HepG2 (cell line): ENCODE results near the gene ENTREP3. TPM values are rescaled to one million over a fixed set of nuclear protein-coding genes. Genes with fewer than 3 reads are reported as not detected.

ENCODE experiments used
- ETV5 ChIP-seq: IDR thresholded peaks from 2 replicates; pipeline ENCODE4 v1.6.1; 2018; ENCODE audit warnings: missing biosample characterization, missing genetic modification reagents, inconsistent platforms, borderline replicate concordance
- FOXP1 ChIP-seq, 2 experiments: fragments of 450-650 bp in 1 of 2; IDR thresholded peaks; 2 replicates each; pipeline ENCODE4 v1.6.1; 2017 to 2018; ENCODE audit warnings: antibody characterized with exemption in 1 of 2
- HMGXB4 ChIP-seq, 2 experiments: sonication (generic) in 1 of 2; formaldehyde crosslinking in 1 of 2; IDR thresholded peaks; 2 replicates each; pipeline versions ENCODE4 v1.4.0 to v1.6.1; 2018 to 2020; ENCODE audit warnings: missing genetic modification reagents in 2 of 2, borderline replicate concordance in 1 of 2, low read depth in 1 of 2, mild to moderate bottlenecking in 1 of 2, missing biosample characterization in 1 of 2
- ISL2 ChIP-seq: sonication (generic); formaldehyde crosslinking; IDR thresholded peaks from 2 replicates; pipeline ENCODE4 v1.5.0; 2020; ENCODE audit warnings: missing genetic modification reagents
- LCORL ChIP-seq, 2 experiments: fragments of 450-650 bp in 1 of 2; sonication (generic) in 1 of 2; formaldehyde crosslinking in 1 of 2; IDR thresholded peaks; 2 replicates each; pipeline versions ENCODE4 v1.5.0 to v1.6.1; 2017 to 2020; ENCODE audit warnings: antibody characterized with exemption in 1 of 2, missing genetic modification reagents in 1 of 2
- PHF20 ChIP-seq: sonication (generic); formaldehyde crosslinking; IDR thresholded peaks from 2 replicates; pipeline ENCODE4 v1.5.0; 2020; ENCODE audit warnings: mild to moderate bottlenecking, missing genetic modification reagents
- RBFOX2 ChIP-seq: fragments of 200-400 bp; formaldehyde crosslinking; IDR thresholded peaks from 2 replicates; pipeline ENCODE4 v1.6.1; 2017; ENCODE audit warnings: low read depth, mild to moderate bottlenecking, low read length
- TFDP1 ChIP-seq: IDR thresholded peaks from 2 replicates; pipeline ENCODE4 v1.6.1; 2016; ENCODE audit warnings: missing compliant biosample characterization, missing genetic modification reagents, borderline replicate concordance
- THAP9 ChIP-seq: sonication (generic); formaldehyde crosslinking; IDR thresholded peaks from 2 replicates; pipeline ENCODE4; 2020; ENCODE audit warnings: missing genetic modification reagents, mild to moderate bottlenecking, borderline replicate concordance
- ZFP82 ChIP-seq: sonication (generic); formaldehyde crosslinking; IDR thresholded peaks from 2 replicates; pipeline ENCODE4 v1.5.1; 2020; ENCODE audit warnings: mild to moderate bottlenecking, missing genetic modification reagents, borderline replicate concordance
- ZNF318 ChIP-seq: sonication (generic); formaldehyde crosslinking; IDR thresholded peaks from 2 replicates; pipeline ENCODE4 v1.4.0; 2020; ENCODE audit warnings: mild to moderate bottlenecking, missing genetic modification reagents
- ZNF484 ChIP-seq: sonication (generic); formaldehyde crosslinking; IDR thresholded peaks from 2 replicates; pipeline ENCODE4 v1.5.1; 2020; ENCODE audit warnings: mild to moderate bottlenecking, low read depth, missing genetic modification reagents, borderline replicate concordance
- polyA plus RNA-seq, 8 experiments: library from polyadenylated mRNA; depleted of rRNA in 3 of 8; stranded (reverse) in 7 of 8; unstranded in 1 of 8; fragments of >200 nt; fragmentation: Illumina TruSeq in 4 of 8; extraction: Trizol in 4 of 8; gene quantifications; 2 replicates each; pipeline versions ENCODE4 v1.2.1 to v1.2.3, GENCODE V29; 2011 to 2016; ENCODE audit warnings: low read depth in 4 of 8, missing spikeins in 1 of 8, mixed read lengths in 1 of 8; ENCODE audit not compliant: insufficient read depth in 1 of 8
- total RNA-seq, 5 experiments: library from RNA; depleted of rRNA; stranded (reverse); fragments of >200 nt; fragmentation: Illumina TruSeq; extraction: Trizol; gene quantifications; 2 replicates each; pipeline ENCODE4 v1.2.3, GENCODE V29; 2016; ENCODE audit warnings: low read depth in 1 of 5

The ENTREP3 gene
- total and polyA plus RNA-seq, 2 of the 13 experiments (the other 11 are each of a cell fraction or from before 2014, with no cell fraction given), result 4.1 to 9.9 TPM

GRCh38 chr1:155273343-155274245 is 18.3 kb upstream of the ENTREP3 start, which contains the start of gene CLK2 (continued):
- peak; percentile 75; the same call in 1 of the 2 replicates for TF ChIP-seq THAP9 (CRISPR knock-in tag)
- peak; percentile 93 for TF ChIP-seq RBFOX2
- TF ChIP-seq ZNF318 (CRISPR knock-in tag), result no peak
- peak; percentile 93 for TF ChIP-seq TFDP1 (CRISPR knock-in tag)
- TF ChIP-seq ISL2, result peak; percentile 3
- no peak for TF ChIP-seq FOXP1 (IDR thresholded peaks at IDR 0.05)
- TF ChIP-seq FOXP1 (CRISPR knock-in tag; IDR thresholded peaks at IDR 0.05), result 0 out of 2 replicates have a peak, but pooled peaks have one; percentile 25
- no peak for TF ChIP-seq ZNF484 (CRISPR knock-in tag)
- peak in 1 of 2 experiments; percentile 77; a peak in 3 of 4 replicates for TF ChIP-seq HMGXB4 (CRISPR knock-in tag; IDR thresholded peaks at IDR 0.05; ENCODE audit: borderline replicate concordance in 1 of 2, low read depth in 1 of 2)
- no peak for TF ChIP-seq ZFP82 (CRISPR knock-in tag)
- TF ChIP-seq PHF20, result peak; percentile 80
- TF ChIP-seq ETV5 (CRISPR knock-in tag), result peak; percentile 91
- no peak for TF ChIP-seq LCORL (IDR thresholded peaks at IDR 0.05)
- 0 out of 2 replicates have a peak, but pooled peaks have one; percentile 17 for TF ChIP-seq LCORL (CRISPR knock-in tag; IDR thresholded peaks at IDR 0.05)
